HG03342 (cell line): ENCODE measurements around the gene ORM2.
"Not testable (repeated sequence)": the region's sequence is repeated elsewhere in the genome, so short reads cannot be mapped to it uniquely, and the experiment has no call there.

Experiments used
- ATAC-seq: cut with Tn5 transposase; IDR thresholded peaks from one replicate; pipeline ENCODE4 v1.9.1; 2021; ENCODE audit warnings: mild to moderate bottlenecking, moderate library complexity; ENCODE audit not compliant: unreplicated experiment

The ORM2 gene

GRCh38 chr9:114313186-114313585 is 16.5 kb upstream of the ORM2 start:
- ATAC-seq: no peak

- ATAC-seq: no peak
These were observed 15.3 kb upstream of the ORM2 start for GRCh38 chr9:114314256-114314867.

GRCh38 chr9:114314881-114315722 is 14.6 kb upstream of the ORM2 start:
- no peak for ATAC-seq

- ATAC-seq: no peak
These were observed 13.8 kb upstream of the ORM2 start for GRCh38 chr9:114315723-114316363.

- ATAC-seq: no peak
These were observed 13.0 kb upstream of the ORM2 start for GRCh38 chr9:114316605-114317230.

GRCh38 chr9:114317665-114318357 is 11.9 kb upstream of the ORM2 start:
- ATAC-seq: no peak

GRCh38 chr9:114318416-114318815 is 11.3 kb upstream of the ORM2 start:
- ATAC-seq: no peak

- ATAC-seq: no peak
These were observed 10.5 kb upstream of the ORM2 start for GRCh38 chr9:114319147-114319546.

- not testable (repeated sequence) for ATAC-seq
These were observed 9.0 kb upstream of the ORM2 start for GRCh38 chr9:114320710-114321109.

GRCh38 chr9:114321759-114322158 is 7.9 kb upstream of the ORM2 start:
- ATAC-seq: no peak

GRCh38 chr9:114322160-114322818 is 7.4 kb upstream of the ORM2 start:
- ATAC-seq: not testable (repeated sequence)

GRCh38 chr9:114322831-114323531 is 6.7 kb upstream of the ORM2 start, which contains the start of gene ORM1:
ORM1 (plus strand) TSS chr9:114323098; CDS start chr9:114323134, 36 bp downstream.
- not testable (repeated sequence) for ATAC-seq

- not testable (repeated sequence) for ATAC-seq
These were observed 5.8 kb upstream of the ORM2 start for GRCh38 chr9:114323849-114324248.

GRCh38 chr9:114324492-114324891 is 5.2 kb upstream of the ORM2 start:
- ATAC-seq: no peak

- ATAC-seq: not testable (repeated sequence)
These were observed 4.7 kb upstream of the ORM2 start for GRCh38 chr9:114324965-114325364.

GRCh38 chr9:114325684-114326254 is 3.9 kb upstream of the ORM2 start:
- ATAC-seq: not testable (repeated sequence)

- ATAC-seq: no peak
These were observed 1.9 kb upstream of the ORM2 start for GRCh38 chr9:114327749-114328148.

GRCh38 chr9:114328357-114328820 is 1.3 kb upstream of the ORM2 start:
- ATAC-seq: not testable (repeated sequence)
